ENCODE data around the gene NXN.

DNA sequence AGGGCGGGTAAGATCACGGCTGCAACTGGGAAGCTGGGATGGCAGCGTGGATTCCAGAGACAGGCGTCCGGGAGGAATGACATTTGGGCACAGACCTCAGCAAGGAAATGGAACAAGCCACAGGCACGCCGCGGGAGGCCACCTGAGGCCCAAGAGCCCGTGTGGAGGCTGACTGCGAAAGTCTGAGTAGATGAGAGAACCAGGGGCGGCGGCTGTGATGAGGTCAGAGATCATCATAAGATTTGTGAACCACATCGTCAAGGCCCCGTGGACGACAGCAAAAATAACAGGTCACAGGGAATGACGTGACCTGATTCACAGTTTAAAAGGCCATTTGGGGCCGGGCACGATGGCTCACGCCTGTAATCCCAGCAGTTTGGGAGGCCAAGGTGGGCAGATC is 149.2 kb downstream of the NXN start:
- TF ChIP-seq, protein P1, sequence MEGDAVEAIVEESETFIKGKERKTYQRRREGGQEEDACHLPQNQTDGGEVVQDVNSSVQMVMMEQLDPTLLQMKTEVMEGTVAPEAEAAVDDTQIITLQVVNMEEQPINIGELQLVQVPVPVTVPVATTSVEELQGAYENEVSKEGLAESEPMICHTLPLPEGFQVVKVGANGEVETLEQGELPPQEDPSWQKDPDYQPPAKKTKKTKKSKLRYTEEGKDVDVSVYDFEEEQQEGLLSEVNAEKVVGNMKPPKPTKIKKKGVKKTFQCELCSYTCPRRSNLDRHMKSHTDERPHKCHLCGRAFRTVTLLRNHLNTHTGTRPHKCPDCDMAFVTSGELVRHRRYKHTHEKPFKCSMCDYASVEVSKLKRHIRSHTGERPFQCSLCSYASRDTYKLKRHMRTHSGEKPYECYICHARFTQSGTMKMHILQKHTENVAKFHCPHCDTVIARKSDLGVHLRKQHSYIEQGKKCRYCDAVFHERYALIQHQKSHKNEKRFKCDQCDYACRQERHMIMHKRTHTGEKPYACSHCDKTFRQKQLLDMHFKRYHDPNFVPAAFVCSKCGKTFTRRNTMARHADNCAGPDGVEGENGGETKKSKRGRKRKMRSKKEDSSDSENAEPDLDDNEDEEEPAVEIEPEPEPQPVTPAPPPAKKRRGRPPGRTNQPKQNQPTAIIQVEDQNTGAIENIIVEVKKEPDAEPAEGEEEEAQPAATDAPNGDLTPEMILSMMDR (conservative IDR thresholded peaks at IDR 0.05; ENCODE audit: low read depth, low read length): no peak
- TF ChIP-seq EZH2 (IDR thresholded peaks at IDR 0.05; ENCODE audit: borderline replicate concordance, low read depth, low read length, poor library complexity, severe bottlenecking): no peak

Measured in A673 (cell line).